GM19035 (cell line): ENCODE results near the gene UBE2E2.
A peak's percentile ranks its signal among the peaks of the same experiment; 100 is the strongest.
"Not testable (repeated sequence)": the region's sequence is repeated elsewhere in the genome, so short reads cannot be mapped to it uniquely, and the experiment has no call there.

ENCODE experiments used
- ATAC-seq: cut with Tn5 transposase; IDR thresholded peaks from one replicate; pipeline ENCODE4 v1.9.1; 2021; ENCODE audit not compliant: unreplicated experiment

The UBE2E2 gene

DNA sequence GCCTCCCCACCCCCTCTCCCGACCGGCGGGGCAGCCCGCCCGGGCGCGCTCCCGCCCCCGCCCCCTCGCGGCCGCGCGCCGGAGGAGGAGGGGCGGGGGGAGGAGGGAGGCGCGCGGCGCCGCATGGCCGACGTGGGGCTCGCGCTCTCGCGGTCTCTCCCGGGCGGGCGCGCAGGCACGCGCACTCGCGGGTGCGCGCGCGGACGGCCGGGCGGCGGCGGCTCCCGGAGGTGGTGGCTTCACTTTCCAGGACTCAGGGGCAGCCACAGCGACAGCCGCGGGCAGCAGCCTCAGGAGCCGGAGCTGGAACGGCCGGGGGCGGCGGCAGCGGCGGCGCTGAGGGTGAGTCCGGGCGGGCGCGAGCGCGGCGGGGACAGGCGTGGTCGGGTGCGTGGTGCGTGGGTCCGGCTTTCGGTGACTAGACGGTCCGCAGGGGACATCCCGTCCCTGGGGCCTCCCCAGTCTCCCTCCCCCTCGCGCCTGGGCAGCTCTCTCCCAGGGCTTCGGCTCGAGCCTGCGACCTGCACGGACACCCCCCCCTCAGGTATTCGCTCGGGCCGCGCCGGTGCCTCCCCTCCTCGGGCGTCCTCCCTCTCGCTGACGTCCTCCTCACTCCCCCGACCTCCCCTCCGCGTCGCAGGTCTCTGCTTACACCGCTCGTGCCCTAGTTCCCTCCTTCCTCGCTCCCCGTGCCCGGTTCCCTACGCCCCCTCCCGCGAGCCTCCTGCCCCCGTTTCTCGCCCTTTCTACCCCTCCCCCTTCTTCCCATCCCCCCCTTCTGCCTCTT lies at the start of gene UBE2E2:
UBE2E2 (plus strand) TSS at position 407 of the 787 bp plus-strand sequence.
- ATAC-seq, result peak; percentile 74

GRCh38 chr3:23153436-23153835 lies 49.7 kb upstream of the UBE2E2 start:
- no peak for ATAC-seq

DNA sequence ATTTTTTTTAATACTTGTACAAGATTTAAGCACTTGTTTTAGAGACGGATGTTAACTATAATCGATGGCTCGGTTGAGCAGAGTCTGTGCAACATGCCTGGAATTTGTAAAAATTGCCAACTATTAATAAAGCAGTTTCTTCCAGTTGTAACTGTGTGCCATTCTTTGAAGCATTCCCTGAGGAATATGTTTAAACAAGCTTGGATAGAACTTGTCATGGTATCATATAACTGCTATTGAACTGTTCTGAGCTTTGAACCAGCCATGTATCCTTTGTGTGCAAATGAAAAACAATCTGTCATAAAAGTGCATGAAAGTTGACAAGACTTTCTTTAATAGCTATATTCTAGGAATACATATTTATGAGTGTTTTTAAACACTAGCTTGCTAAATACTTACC lies 45.8 kb upstream of the UBE2E2 start:
- ATAC-seq, result no peak

- no peak for ATAC-seq
Observed at GRCh38 chr3:23159929-23160328, 43.2 kb upstream of the UBE2E2 start.

DNA sequence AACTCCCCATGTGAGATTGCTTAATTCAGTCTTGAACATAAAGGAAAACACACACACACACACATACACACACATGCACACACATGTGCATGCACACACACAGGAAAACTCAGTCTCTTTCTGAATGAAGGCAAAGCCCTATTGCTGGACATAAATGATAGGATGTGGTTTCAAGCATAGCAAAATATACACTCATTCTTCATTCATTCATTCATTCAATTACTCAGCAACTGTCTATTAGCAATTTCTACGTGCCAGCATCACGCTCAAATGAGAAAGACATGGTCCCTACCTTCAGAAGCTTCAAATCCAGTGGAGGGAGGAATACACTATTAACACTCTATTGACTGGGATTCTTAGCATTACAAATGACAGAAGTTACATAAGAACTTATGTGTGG lies 41.8 kb upstream of the UBE2E2 start:
- no peak for ATAC-seq

- peak; percentile 76 for ATAC-seq
Observed at GRCh38 chr3:23161896-23162570, 41.1 kb upstream of the UBE2E2 start.

- peak; percentile 53 for ATAC-seq
Observed at GRCh38 chr3:23162934-23163333, 40.2 kb upstream of the UBE2E2 start.

DNA sequence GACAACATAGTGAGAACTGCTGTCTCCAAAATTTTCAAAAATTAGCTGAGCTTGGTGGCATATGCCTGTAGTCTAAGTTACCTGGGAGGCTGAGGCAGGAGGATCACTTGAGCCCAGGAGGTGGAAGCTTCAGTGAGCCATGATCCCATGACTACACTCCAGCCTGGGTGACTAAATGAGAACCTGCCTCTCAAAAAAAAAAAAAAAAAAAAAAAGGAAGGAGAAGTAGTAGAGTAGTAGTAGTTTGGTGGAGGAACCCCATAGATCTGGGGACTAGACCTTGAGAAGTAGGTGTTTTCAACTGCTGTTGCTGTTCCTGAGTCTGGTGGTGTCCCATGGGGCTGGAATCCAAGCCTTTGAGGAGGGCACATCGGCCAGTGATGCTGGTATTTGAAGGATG lies 38.4 kb upstream of the UBE2E2 start:
- ATAC-seq, result no peak

GRCh38 chr3:23165571-23165970 lies 37.6 kb upstream of the UBE2E2 start:
- no peak for ATAC-seq

GRCh38 chr3:23166276-23166675 lies 36.9 kb upstream of the UBE2E2 start:
- no peak for ATAC-seq

DNA sequence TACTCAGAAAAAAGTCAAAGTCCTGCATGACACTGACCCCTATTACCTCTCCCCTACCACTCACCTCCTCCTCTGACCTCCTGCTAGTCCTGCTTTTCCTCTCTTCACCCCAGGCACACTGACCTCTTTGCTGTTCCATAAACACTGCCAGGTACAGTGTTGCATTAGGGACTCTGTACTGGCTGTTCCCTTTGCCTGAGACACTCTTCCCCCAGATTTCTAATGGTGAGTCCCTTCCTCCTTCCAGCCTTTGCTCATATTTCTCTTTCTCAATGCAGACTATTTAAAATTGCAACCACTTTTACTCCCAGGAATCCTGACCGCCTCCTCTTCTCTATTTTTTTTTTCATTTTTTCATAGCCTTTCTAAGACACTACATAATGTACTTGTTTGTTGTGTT lies 36.3 kb upstream of the UBE2E2 start:
- ATAC-seq, result no peak

DNA sequence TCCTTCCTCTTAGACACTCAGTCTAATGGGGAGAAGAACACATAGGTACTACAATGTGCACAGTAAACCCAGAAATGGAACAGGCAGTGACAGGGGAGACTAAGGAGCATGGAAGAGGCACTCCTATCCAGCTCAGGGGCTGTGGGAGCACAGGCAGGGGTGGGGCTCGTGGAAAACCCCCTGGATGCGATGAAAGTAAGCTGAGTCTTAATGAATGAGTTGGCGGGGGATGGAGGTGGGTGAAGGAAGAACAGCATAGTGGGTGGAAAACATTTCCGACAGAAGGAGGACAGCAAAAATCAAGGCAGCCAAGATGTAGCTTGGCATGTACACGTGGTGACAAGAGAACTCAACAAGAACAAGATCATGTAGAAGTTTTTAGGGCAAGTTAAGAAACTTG lies 33.6 kb upstream of the UBE2E2 start:
- ATAC-seq, result no peak

- no peak for ATAC-seq
Observed at GRCh38 chr3:23170291-23170690, 32.8 kb upstream of the UBE2E2 start.

GRCh38 chr3:23172059-23172458 lies 31.1 kb upstream of the UBE2E2 start:
- no peak for ATAC-seq

DNA sequence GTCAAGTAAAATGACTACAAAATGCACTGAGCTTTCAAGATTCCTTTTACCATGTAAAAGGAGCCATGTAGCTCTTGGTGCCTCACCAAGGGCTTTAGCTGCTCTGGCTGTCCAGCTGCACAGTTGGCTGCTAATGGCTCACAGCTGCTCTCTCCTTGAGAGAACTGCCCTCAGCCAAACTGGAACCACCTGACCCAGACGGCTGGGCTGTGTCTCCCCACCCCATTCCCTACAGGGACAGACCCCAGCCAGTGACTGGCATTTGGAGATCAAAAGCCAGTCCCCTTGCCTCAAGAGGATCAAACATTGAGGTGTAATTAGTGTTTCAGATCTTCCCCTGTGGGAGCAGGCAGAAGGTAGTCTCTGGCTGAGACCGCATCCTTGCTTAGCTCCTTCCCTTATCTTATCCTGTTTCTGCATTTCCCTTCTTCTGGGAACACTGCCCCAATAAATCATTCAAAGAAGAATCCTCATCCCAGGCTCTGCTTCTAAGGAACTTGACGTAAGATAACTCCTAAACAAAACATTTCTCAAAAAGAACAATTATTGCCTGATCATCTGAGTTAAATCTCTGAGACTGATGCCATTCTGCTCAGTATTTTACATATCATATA lies 28.6 kb upstream of the UBE2E2 start:
- ATAC-seq, result no peak

- no peak for ATAC-seq
Observed at GRCh38 chr3:23175341-23176083, 27.6 kb upstream of the UBE2E2 start.

DNA sequence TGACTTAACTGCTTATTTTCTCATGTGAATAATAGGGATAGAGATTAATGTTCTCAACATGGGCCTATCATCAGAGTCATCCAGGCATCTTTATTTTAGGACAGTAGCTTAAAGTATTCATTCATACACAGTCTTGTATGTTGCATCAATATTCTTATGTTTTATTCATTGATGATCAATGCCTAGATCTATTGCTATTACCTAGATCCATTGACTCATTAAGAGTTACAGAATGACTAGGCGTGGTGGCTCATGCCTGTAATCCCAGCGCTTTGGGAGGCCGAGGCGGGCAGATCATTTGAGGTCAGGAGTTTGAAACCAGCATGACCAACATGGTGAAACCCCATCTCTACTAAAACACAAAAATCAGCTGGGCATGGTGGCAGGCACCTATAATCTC lies 26.3 kb upstream of the UBE2E2 start:
- not testable (repeated sequence) for ATAC-seq

- ATAC-seq, result no peak
Observed at GRCh38 chr3:23182996-23183513, 20.1 kb upstream of the UBE2E2 start.

- ATAC-seq, result no peak
Observed at GRCh38 chr3:23183731-23184130, 19.4 kb upstream of the UBE2E2 start.

- no peak for ATAC-seq
Observed at GRCh38 chr3:23185861-23186260, 17.3 kb upstream of the UBE2E2 start.

DNA sequence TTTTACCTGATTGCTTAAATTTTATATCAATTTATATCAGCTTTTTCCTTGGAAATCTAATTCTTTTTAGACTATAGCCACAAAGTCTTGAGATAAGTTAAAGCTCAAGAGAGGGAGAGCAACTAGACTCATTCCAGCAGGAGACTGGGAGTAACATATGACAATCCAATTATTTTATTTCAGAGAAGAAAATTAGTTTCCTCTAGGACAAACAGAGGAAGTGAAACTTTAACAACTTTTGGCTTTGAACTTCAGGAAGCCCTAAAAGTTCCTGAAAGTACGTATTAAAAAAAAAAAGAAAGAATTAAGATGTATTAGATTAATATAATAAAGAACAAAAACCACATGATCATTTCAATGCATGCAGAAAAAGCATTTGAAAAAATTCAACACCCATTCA lies 13.9 kb upstream of the UBE2E2 start:
- no peak for ATAC-seq
